ELF-1 (cell line): Measurements from ENCODE around the gene RASGRP1.

ENCODE experiments used
- DNase-seq: peaks from one replicate; pipeline ENCODE4 v3.0.0-alpha.2; 2016; ENCODE audit warnings: low read depth, low spot score

The RASGRP1 gene

DNA sequence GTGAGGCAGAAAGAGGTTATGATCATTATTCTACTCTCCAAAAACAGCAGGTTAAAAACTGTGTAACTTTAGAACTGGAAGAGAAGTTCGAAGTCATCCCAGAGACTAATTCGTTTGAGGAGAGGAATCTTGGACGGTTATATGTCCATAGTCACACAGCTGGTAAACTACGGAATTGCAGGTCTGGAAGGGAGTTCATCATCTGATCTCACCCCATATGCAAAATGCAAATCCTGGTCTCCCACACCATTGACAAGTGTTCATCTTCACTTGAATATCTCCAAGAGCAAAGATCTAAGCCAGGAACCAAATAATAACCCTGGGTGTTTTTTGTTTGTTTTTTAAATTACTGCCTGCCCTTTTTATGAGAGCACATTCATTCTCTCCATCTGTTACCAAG lies 57.6 kb downstream of the RASGRP1 start:
- no peak for DNase-seq

DNA sequence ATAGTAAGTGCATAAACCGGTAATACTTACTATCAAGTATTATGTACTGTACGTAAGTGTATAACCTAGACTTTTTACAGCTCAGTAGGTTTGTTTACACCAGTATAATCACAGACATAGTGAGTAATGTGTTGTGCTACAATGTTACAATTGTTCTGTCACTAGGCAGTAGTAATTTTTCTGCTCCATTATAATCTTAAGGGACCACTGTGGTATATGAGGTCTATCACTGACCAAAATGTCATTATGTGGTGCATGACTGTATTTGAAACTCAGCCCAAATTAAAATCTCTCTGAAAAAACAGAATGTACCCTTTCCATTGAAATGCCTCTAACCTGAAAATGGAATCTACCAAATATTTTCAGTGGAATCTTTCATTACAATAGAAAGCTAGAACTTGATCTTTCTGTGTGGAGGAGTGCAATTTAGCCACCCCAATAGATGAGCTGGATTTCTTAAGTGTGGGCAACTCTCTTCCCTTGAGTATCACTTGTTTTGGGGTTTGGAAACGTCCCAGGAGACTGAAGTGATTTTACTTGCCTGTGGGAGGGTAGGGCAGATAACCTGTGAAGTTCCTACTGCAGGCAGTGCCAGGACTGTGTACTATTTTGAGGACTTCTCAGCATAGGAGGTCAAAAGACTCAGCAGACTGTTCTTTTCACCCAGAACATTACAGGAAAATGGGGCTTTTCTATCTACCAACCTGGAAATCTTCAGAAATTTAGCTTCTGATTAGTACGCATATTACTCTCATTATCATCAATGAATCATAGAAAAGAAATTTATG lies 59.7 kb downstream of the RASGRP1 start:
- no peak for DNase-seq

DNA sequence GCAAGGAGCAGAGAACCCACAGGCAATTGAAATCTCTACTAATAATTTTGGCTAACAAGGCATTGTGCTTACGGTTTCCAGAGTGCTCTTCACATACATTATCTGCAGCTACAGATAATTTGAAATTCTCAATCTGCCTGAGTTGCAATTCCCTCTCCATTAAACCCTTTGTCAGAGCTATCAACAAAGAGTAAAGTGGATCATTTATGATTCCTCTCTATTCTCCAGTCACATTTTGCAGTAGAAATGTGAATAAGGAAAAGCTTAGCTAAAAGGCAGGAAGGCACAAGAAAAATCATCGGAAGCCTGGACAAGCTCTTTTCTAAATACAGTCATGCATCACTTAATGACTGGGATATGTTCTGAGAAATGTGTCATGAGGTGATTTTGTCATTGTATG lies 61.1 kb downstream of the RASGRP1 start:
- no peak for DNase-seq

DNA sequence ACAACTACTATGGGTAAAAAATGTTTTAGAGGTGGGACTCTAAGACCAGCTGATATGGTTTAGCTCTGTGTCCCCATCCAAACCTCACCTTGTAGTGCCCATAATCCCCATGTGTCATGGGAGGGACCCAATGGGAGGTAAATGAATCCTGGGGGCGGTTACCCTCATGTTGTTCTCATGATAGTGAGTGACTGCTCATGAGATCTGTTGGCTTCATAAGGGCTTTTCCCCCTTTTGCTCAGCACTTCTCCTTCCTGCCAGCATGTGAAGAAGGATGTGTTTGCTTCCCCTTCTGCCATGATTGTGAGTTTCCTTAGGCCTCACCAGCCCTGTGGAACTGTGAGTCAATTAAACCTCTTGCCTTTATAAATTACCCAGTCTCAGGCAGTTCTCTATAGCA lies 65.0 kb downstream of the RASGRP1 start:
- no peak for DNase-seq

DNA sequence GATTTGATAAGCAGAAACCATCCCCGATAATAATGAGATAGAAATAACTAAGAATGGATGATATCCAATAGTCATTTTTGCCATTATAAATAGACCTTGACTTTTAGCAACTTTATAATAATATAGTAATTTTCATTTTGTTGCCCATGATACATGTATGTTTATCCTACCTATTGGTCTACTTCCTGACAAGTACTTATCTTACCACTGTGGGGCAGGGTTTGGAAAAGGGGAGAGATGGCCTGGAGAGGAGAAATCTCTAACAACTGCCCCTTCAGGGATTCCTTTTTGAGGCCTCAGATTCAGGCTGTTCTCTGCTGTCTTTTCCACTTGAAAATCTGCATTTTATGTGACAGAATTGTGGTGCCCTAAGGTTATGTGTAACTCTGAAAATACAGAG lies 68.5 kb downstream of the RASGRP1 start:
- no peak for DNase-seq

DNA sequence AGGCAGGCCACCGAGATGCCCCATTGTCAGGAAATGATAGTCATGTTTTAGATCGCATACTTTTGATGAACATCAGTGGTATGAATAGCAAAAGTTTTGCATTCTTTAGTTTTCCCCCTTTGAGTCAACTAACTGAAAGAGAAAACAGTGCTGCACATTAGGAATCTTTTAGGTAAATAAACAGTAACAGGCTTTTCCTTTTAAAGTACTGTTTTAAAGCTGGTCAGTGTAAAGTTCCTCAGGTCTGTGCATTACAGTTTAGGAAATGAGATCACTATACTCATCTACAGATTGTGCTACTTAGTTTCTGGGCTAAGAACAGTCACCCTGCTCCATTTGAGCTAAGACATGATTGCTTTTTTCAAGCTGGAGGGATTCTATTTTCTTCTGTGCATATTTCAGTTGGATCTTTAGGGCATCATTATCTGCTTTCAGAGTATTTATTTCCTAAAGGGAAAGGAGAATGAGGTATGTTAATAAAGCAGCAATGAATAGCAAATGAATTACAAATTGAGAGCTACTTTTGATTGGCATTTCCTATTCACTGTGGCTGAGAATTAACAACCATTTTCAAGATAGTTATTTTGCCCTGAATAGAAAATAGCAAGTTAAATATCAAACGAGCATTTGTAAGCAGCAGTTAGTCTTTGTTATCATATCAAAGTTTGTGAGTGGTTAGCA lies 74.2 kb downstream of the RASGRP1 start:
- no peak for DNase-seq

DNA sequence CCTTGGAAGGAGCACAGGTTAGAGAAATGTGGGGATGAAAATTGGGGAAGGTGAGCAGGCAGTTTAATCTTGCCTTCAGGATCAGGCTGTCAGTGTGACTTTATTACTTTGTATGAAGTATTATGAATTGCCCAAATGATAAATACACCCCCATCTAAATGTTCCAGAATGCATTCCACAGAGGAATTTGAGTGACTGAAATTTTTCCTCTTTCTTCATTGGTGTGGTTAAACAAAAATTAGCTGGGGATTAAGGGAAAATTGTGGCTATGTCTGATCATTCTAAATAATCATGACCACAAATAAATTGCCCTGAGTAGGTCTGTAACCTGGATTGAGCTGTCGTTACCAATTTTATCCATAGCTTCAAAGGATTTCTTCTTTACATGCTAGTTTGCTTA lies 77.2 kb downstream of the RASGRP1 start:
- DNase-seq: no peak

DNA sequence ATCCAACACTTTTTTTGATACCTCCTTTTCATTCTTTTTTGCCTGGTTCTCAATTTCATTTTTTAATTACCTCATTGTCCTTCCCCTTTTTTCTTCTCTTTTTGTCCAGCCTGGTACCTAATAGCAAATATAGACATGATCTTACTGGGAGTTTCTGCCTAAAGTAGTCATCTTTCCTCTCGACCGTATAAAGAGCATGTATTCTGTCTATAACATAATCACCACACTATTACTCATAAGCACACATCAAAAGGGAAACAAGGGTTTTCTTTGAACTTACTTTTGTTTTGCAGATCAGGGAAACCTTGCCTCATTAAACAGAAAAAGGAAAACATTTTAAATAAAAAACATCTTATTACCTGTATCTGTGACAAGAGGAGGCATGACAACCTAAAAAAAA lies 77.7 kb downstream of the RASGRP1 start:
- no peak for DNase-seq

DNA sequence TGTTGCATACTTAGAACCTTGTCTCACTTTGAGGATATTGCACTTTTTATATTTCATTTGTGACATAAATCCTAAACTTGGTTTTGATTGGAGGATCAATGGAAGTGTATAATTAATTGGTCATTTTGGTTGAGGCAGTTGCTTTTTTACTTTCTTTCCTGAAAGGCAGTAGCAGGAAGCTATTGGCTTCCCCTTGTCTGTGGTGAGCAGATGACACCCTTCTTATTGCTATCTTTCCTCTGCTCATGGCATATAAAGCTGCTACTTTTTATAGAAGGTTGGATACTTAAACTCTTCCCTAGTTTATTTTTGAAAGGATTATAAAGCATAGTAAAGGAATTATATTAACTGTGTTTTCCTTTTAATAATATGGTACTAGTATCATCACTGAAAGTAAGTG lies 82.0 kb downstream of the RASGRP1 start:
- DNase-seq: no peak

DNA sequence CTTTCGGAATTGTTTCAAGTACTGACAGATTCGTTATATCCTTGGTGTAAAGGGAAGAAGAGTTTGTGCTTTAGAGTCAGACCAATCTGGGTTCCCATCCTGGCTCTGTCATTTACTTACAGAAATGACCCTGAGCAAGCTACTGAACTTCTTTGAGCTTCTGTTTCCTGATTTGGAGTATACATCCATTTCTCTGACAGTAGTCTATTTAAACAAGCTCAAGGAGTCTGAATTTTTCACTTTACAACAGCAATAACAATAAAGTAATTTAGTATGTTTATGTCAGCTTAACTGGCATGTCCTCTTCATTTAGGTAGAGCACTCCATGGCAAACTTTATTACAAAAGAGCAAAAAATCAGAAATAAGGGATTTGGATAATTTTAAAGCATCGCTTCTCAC lies 82.9 kb downstream of the RASGRP1 start:
- no peak for DNase-seq

DNA sequence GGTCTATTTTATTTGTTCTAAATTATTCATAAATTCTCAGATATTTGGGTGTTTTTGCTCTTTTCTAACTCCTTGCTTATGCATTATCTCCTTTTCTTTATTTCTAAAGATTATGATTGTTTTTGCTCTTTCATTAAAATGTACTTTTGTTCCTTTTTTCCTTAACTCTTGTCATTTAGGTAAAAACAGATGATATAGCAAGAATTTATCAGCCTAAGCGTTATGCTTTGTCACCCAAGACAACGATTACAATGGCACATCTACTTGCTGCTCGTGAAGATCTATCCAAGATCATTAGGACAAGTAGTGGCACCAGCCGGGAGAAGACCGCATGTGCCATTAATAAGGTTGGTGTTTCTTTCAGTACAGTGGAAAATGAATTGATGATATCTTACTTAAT lies 83.5 kb downstream of the RASGRP1 start:
- DNase-seq: no peak

DNA sequence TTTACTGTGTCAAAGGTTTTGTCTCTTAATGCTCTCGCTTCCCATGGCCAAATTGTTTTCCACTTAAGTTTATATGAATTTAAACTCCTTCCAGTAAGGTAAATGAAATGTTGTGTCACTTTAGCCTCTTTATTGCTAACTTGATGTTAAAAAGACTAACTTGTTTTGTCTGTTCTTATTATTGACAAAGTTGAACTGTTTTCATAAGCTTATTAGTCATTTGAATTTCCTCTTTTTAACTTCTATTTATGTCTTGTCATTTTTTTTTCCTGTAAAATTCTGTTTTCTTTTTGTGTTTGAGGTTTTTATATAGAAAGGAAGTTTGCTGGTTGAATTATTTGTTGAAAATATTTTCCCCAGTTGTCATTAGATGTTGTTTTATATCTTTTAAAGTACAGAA lies 84.9 kb downstream of the RASGRP1 start:
- no peak for DNase-seq

DNA sequence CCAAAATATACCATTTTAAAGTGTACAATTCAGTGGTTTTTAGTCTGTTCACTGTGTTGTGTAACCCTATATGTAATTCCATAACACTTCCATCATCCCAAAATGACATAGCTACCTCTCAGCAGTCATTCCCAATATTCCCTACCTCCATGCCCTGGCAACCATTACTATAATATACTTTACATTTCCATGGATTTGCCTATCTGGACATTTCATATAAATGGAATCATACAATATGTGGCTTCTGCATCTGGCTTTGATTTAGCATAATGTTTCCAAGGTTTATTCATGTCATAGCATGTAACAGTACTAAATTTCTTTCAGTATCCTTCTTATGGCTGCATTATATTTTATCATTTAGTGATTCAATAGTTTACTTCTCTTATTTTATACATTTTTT lies 85.3 kb downstream of the RASGRP1 start:
- no peak for DNase-seq

DNA sequence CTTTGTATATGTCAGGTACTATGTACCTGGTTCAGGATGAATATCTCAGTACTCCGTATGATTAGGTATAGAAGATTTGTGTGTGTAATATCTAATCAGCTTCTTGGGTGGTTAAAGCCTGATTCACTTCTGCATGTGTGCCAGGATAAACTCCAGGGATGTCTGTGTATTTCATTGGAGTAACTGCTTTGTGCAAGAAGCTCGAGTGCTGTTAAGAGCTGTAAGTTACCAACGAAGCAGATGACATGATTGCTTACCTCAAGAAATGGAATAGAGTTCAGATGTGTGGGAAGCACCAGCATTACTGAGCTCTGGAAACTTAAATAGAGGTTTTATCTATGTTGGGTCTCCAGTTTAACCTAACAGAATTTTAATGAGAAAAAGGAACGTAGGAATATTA lies 87.0 kb downstream of the RASGRP1 start:
- no peak for DNase-seq

DNA sequence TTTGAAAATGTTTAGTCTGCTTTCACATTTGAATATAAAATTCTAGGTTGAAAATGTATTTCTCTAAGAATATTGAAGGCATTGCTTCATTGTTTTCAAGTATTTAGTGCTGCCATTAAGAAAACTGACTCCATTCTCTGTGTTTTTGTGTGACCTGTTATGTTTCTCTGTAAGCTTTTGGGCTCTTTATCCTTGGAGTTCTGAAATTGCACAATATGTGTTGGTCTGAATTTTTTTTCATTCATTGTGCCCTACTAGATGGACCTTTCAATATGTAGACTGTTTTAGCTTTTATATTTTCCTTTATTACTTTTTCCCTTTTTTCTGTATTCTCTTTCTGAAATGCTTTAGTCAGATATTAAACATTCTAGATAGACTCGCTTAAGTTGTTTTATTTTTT lies 88.5 kb downstream of the RASGRP1 start:
- no peak for DNase-seq

DNA sequence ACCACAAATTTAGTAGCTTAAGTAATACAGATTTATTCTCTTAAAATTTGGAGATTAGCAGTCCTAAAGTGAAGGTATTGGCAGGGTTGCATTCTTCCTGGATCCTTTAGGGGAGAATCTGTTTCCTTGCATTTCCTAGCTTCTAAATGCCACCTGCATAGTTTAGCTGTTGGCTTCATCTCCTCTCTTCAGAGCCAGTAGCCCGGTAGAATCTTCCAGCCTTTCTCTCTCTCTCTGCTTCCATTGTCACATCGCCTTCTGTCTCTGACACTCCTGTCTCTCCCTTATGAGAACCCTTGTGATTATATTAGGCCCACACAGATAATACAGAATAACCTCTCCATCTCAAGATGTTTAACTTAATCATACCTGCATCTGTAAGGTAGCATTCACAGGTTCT lies 89.3 kb downstream of the RASGRP1 start:
- no peak for DNase-seq

DNA sequence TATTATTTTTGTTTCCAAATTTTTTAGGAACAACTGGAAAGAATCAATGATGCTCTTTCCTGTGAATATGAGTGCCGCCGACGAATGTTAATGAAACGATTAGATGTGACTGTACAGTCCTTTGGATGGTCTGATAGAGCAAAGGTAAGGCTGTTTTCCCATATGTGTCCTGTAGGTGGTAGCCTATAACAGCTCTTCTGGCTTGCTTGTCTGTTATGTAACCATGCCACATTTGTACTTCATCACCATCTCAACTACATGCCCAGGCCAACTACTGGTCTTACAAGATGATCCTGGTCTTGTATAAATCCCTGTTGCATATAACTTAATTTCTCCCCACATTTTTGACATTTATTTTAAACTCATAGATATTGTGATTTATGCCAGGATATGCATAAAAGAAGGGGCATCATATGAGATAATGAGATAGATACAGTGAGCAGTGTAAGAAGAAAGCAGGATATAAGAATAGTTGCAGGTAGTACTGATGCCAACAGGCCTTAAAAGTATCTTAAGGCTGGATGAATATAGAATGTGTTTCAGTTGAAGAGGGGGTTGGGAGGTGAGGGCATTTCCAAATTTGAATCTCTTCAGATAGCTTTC lies 90.4 kb downstream of the RASGRP1 start:
- DNase-seq: peak; percentile 25

DNA sequence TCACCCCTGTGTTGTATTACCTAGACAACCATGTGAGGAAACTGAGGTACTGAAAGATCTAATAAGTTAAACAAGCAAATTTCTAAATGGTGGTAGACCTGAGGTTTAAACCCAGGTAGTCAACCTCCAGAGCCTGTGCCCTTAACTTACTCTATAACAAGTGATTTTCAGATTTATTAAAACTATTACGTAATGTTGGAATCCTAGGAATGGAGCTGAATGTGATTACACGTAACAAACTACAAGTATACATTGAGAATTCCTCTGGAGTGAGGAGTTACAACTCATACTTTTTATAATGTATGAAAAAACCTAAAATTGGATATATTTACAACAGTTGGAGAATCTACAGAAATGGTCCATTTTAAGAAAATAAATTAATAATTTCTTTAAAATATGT lies 92.6 kb downstream of the RASGRP1 start:
- DNase-seq: no peak

DNA sequence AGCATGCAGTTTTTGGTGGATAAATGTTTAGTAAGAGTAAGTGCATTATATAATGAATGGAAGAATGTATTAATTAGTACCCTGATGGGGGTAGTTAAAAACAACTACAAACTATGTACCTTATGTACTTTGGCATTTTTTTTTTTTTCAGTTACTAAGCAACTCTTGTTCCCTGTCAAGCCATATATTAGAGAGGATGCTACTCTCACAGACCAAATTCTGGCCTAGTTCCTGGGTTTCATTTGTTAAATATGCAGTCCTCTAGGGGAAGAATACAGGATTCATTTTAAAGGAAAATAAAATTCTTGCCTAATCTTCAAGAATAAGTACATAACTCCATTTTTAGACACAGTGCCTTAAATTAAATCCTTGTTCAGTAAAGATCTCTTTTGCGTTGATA lies 93.8 kb downstream of the RASGRP1 start:
- DNase-seq: no peak

DNA sequence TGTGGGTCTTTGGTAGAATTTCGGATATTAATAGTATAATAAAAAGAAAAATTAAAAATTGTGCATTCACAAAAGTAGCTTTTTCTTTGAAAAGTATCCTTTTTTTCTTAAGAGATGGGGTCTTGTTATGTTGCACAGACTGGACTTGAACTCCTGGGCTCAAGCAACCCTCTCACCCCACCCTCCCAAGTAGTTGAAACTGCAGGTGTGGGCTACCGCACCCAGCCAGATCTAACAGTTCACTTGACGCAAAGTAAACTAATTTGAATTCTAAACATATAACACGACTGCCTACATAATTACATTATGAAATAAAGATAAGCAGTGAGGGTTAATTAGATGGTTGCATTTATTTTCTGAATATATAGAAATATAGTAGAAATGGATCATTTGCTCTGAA lies 99.9 kb downstream of the RASGRP1 start:
- no peak for DNase-seq

DNA sequence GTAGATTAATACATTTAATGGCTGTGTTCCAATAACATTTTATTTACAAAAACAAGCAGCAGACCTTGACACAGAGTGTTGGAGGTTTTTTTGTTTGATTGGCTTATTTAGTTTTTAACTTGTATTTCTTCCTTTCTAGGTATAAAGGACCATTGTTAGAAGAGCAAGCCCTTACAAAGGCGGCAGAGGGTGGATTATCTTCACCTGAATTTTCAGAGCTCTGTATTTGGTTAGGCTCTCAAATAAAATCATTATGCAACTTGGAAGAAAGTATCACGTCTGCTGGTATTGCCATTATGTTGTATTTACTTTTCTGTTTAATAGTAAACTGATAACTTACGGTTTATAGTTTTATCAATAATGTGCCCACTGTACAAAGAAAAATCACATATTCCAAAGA lies 100.7 kb downstream of the RASGRP1 start:
- no peak for DNase-seq

DNA sequence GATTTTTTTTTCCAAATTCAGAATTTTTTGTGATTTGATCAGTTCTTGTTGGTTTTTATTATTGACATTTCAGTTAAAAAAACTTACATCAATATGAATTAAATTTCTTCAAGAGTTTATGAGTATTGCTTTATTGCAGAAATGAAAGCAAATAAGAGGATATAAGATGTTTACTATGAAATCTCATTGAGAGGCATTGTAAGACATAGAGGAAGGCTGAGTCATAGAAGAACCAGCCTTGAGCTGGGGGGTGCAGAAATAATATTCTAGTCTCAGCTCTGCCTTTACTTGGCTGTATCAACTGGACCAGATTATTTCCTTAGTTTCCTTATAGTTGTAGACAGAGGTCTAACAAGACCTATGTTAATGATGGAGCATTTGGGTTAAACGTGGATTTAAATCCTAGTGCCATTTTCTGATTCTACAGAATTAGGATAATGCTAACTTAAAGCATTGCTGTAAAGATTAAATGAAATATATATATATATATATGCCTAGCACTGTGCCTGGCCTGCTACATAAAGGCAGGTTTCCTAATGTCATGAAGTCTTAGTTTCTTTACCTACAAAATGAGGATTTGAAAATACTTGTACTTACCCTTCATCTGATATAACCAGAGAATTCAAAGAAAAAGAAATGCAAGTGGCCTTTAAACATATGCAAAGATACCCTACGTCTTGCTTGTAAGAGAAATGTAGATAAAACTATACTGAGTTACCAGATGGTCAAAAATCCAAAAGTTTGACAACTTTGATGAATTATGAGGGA lies 103.4 kb downstream of the RASGRP1 start:
- DNase-seq: no peak
